ENCODE data around the gene DNAJB2. TPM values are rescaled to one million over a fixed set of nuclear protein-coding genes. Genes with fewer than 3 reads are reported as not detected.

DNAJB2 gene
- total RNA-seq = 74.7 and 78.8 TPM in 2 replicates

GRCh38 chr2:219279151-219279915 is at the start of gene DNAJB2:
TSS of gene DNAJB2 (plus strand) at chr2:219279366. CDS start at chr2:219279834, 468 bp downstream.

DNA sequence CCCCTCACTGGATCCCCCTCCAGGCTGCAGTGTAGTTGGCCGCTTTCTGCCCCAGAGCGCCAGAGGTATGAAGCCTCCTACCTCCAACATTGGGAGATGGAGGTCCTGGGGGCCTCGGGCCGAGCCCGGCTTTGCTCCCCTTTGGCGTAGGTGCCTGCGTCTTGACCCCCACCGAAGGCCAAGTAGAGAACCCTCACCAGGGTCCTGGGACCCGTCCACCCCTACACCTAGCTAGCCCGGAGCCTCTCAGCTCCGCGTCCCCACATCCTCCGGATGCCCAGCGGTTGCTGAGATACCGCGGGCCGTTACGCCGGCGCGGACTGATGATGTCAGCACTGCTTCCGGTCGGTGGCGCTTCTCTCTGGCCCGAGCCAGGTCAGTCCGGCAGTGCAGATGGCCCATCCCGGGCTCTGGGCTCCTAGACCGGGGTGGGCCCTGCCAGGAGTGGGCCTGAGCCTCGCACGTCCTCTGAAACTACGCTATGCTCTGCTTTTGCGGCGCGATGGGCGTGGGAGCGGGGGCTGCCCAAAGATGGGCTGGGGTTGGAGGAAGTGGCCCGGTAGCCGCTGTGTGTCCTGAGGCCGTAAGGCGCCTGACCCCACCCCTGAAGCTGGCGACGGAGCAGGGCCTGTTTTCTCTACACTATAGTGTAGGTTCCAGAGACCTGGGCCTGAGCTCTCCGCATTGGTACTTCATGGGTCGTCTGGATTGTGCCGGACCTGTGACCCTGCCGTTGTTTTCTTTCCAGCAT is 33.8 kb upstream of the DNAJB2 start, which contains the start of the genes GLB1L and STK16:
GLB1L (minus strand) TSS at position 297 of the 751 bp plus-strand sequence. CDS start 1,871 bp downstream, outside the sequence.
STK16 (plus strand) TSS at position 332 of the 751 bp plus-strand sequence. CDS start 521 bp downstream, outside the sequence.

GRCh38 chr2:219252900-219253752 is 26.0 kb upstream of the DNAJB2 start, which contains the start of gene TUBA4B:
TSS of gene TUBA4B (plus strand) at chr2:219253243. CDS start at chr2:219253408, 165 bp downstream.

GRCh38 chr2:219253753-219254589 is 25.2 kb upstream of the DNAJB2 start, which contains the start of gene TUBA4A:
TSS of gene TUBA4A (minus strand) at chr2:219253918. CDS start at chr2:219253858, 60 bp downstream.

GRCh38 chr2:219309278-219309677 is 30.1 kb downstream of the DNAJB2 start, which contains the start of gene PTPRN:
TSS of gene PTPRN (minus strand) at chr2:219309401. CDS start at chr2:219309332, 69 bp downstream.

GRCh38 chr2:219332542-219332941 is 53.4 kb downstream of the DNAJB2 start, which contains the start of gene RESP18:
TSS of gene RESP18 (minus strand) at chr2:219332744.

Other genes starting within 250 kb of the DNAJB2 start
- 0.03 TPM in 1 of 2 replicates, not detected in the other for gene CFAP65, start 237.8 kb upstream of the DNAJB2 start, total RNA-seq
- gene IHH, start 218.4 kb upstream of the DNAJB2 start, total RNA-seq = not detected in 2 replicates
- 18.5 and 22.0 TPM in 2 replicates for gene NHEJ1, start 118.6 kb upstream of the DNAJB2 start, total RNA-seq
- gene SLC23A3, start 109.3 kb upstream of the DNAJB2 start, total RNA-seq = 2.9 and 8.1 TPM in 2 replicates
- 31.5 and 43.7 TPM in 2 replicates for gene CNPPD1, start 102.4 kb upstream of the DNAJB2 start, total RNA-seq
- gene RETREG2, start 101.1 kb upstream of the DNAJB2 start, total RNA-seq = 75.5 and 88.8 TPM in 2 replicates
- gene ZFAND2B, start 72.6 kb upstream of the DNAJB2 start, total RNA-seq = 18.1 and 26.0 TPM in 2 replicates
- 69.9 and 77.9 TPM in 2 replicates for gene ABCB6, start 60.4 kb upstream of the DNAJB2 start, total RNA-seq
- 73.2 and 73.7 TPM in 2 replicates for gene ATG9A, start 49.7 kb upstream of the DNAJB2 start, total RNA-seq
- 41.4 and 52.1 TPM in 2 replicates for gene ANKZF1, start 49.6 kb upstream of the DNAJB2 start, total RNA-seq
- gene GLB1L, start 33.9 kb upstream of the DNAJB2 start, total RNA-seq = 12.1 and 14.9 TPM in 2 replicates
- gene STK16, start 33.9 kb upstream of the DNAJB2 start, total RNA-seq = 31.2 and 31.4 TPM in 2 replicates
- gene TUBA4B, start 26.1 kb upstream of the DNAJB2 start, total RNA-seq = not detected in 2 replicates
- gene TUBA4A, start 25.4 kb upstream of the DNAJB2 start, total RNA-seq = 17.9 and 19.6 TPM in 2 replicates
- 23.5 and 45.4 TPM in 2 replicates for gene PTPRN, start 30.0 kb downstream of the DNAJB2 start, total RNA-seq
- not detected in 2 replicates for gene RESP18, start 53.4 kb downstream of the DNAJB2 start, total RNA-seq
- 68.5 and 91.9 TPM in 2 replicates for gene DNPEP, start 108.5 kb downstream of the DNAJB2 start, total RNA-seq
- 1.1 and 3.0 TPM in 2 replicates for gene DES, start 139.0 kb downstream of the DNAJB2 start, total RNA-seq
- 45.7 and 87.2 TPM in 2 replicates for gene SPEG, start 155.5 kb downstream of the DNAJB2 start, total RNA-seq
- 60.6 and 64.6 TPM in 2 replicates for gene GMPPA, start 219.5 kb downstream of the DNAJB2 start, total RNA-seq
- gene ASIC4, start 235.1 kb downstream of the DNAJB2 start, total RNA-seq = 0.39 and 0.46 TPM in 2 replicates

Measured in smooth muscle cell of the pulmonary artery (primary cell).